K562 (cell line): ENCODE measurements around the gene ELMO3. TPM values are rescaled to one million over a fixed set of nuclear protein-coding genes. Genes with fewer than 3 reads are reported as not detected.

Experiments used
- ATAC-seq: fragments of 200-7000 bp; cut with Tn5 transposase; 3 replicates; pipeline ENCODE4 v1.9.1; 2020; ENCODE audit warnings: moderate library complexity
- BruUV-seq: library from RNA; stranded (reverse); fragments of 400-500 nt; replicated peaks from 2 replicates; lab custom pipeline; 2021; lab: Mats Ljungman, UMichigan
- CTCF ChIA-PET: fragments of 300-600 bp; formaldehyde crosslinking; extraction: SDS; loops from one replicate; lab custom pipeline; 2021; ENCODE audit warnings: low intra/inter-chr PET ratio; lab: Yijun Ruan, JAX
- POLR2A ChIA-PET: fragments of 300-600, 350-650 bp; sonication (Branson Sonifier 250); formaldehyde crosslinking; extraction: SDS; loops from one replicate; lab custom pipeline; 2021; ENCODE audit warnings: antibody characterized with exemption, inconsistent platforms; lab: Yijun Ruan, JAX
- DNase-seq, 4 experiments: peaks; one replicate each; pipeline versions ENCODE4 v3.0.0 to v3.0.0-alpha.2; 2011 to 2018; ENCODE audit warnings: low spot score in 3 of 4, mixed read lengths in 3 of 4; ENCODE audit errors: extremely low read depth in 1 of 4
- FAIRE-seq: peaks from 2 replicates; lab custom pipeline; 2011; peaks lifted over from hg19 to GRCh38; lab: Jason Lieb, UNC
- H2AFZ ChIP-seq: 2 replicates; pipeline ENCODE4 v1.6.0; 2011; ENCODE audit warnings: low read depth, low read length, control low read depth, inconsistent platforms
- H3K27ac ChIP-seq: fragments of 200-600 bp; 3 replicates; pipeline ENCODE4 v1.8.0; 2011; ENCODE audit warnings: low read depth, mild to moderate bottlenecking, control low read depth, inconsistent platforms, low read length, moderate library complexity, mixed read lengths; ENCODE audit errors: extremely low read depth
- H3K27me3 ChIP-seq, 2 experiments: fragments of 300-600 bp in 1 of 2; 2 replicates in 1 of 2; 3 replicates in 1 of 2; pipeline versions ENCODE4 v1.6.0 to v1.8.0; 2011; ENCODE audit warnings: inconsistent platforms in 2 of 2, low read length in 2 of 2, mild to moderate bottlenecking in 1 of 2, mixed read lengths in 1 of 2, moderate library complexity in 1 of 2; ENCODE audit not compliant: control insufficient read depth in 2 of 2, insufficient read depth in 2 of 2
- H3K36me3 ChIP-seq: fragments of 300-600 bp; 3 replicates; pipeline ENCODE4 v1.8.0; 2011; ENCODE audit warnings: mild to moderate bottlenecking, low read length, inconsistent platforms; ENCODE audit not compliant: control insufficient read depth, insufficient read depth
- H3K4me1 ChIP-seq, 2 experiments: fragments of 200-600 bp in 1 of 2; replicated peaks in 1 of 2; 2 replicates in 1 of 2; 3 replicates in 1 of 2; pipeline versions ENCODE4 v1.5.1 to v1.8.0; 2011; ENCODE audit warnings: inconsistent platforms in 2 of 2, low read length in 2 of 2, mild to moderate bottlenecking in 1 of 2, mixed read lengths in 1 of 2, moderate library complexity in 1 of 2; ENCODE audit not compliant: control insufficient read depth in 2 of 2, insufficient read depth in 2 of 2
- H3K4me2 ChIP-seq: 2 replicates; pipeline ENCODE4 v1.6.1; 2011; ENCODE audit warnings: low read length, control low read depth, inconsistent platforms, mixed read lengths; ENCODE audit not compliant: insufficient read depth
- H3K4me3 ChIP-seq: fragments of 200-600 bp; sonication (generic), shearing (Covaris generic); 2 replicates; pipeline ENCODE4 v1.5.1; 2016; ENCODE audit warnings: control low read depth, inconsistent platforms
- H3K79me2 ChIP-seq: fragments of 200-600 bp; 3 replicates; pipeline ENCODE4 v1.8.0; 2011; ENCODE audit warnings: low read length, inconsistent platforms; ENCODE audit not compliant: control insufficient read depth, insufficient read depth
- H3K9ac ChIP-seq, 2 experiments: 2 replicates each; pipeline versions ENCODE4 v1.6.0 to v1.6.1; 2011; ENCODE audit warnings: low read depth in 2 of 2, low read length in 2 of 2, control low read depth in 1 of 2, inconsistent platforms in 1 of 2, mild to moderate bottlenecking in 1 of 2, mixed read lengths in 1 of 2; ENCODE audit not compliant: insufficient read depth in 1 of 2
- H3K9me1 ChIP-seq: one replicate; pipeline ENCODE4 v1.6.0; 2011; ENCODE audit warnings: inconsistent platforms, mild to moderate bottlenecking, low read length, moderate library complexity; ENCODE audit not compliant: control insufficient read depth, insufficient read depth
- H3K9me3 ChIP-seq: replicated peaks from 2 replicates; pipeline ENCODE4 v1.5.1; 2011; ENCODE audit warnings: low read depth, low read length, inconsistent platforms; ENCODE audit not compliant: control insufficient read depth, insufficient read depth
- H4K20me1 ChIP-seq: replicated peaks from 2 replicates; pipeline ENCODE4 v1.6.1; 2011; ENCODE audit warnings: low read length, inconsistent platforms, mixed read lengths; ENCODE audit not compliant: control insufficient read depth, insufficient read depth
- DIDO1 ChIP-seq: fragments of 450-650 bp; IDR thresholded peaks from 2 replicates; pipeline ENCODE4 v1.6.1; 2016; ENCODE audit warnings: low read depth, missing biosample characterization, missing genetic modification characterization
- FOXJ2 ChIP-seq: fragments of 200-800 bp; sonication (Bioruptor generic); IDR thresholded peaks from 2 replicates; pipeline ENCODE4 v1.6.1; 2016; ENCODE audit warnings: missing genetic modification characterization, missing compliant biosample characterization
- FOXK2 ChIP-seq, 2 experiments: fragments of 450-650 bp; IDR thresholded peaks in 1 of 2; conservative IDR thresholded peaks in 1 of 2; 2 replicates each; pipeline ENCODE4 v1.6.1; 2016; ENCODE audit warnings: low read depth in 2 of 2, mild to moderate bottlenecking in 1 of 2
- MCM5 ChIP-seq: fragments of 450-650 bp; IDR thresholded peaks from 2 replicates; pipeline ENCODE4 v1.6.1; 2016; ENCODE audit warnings: low read depth
- MEF2D ChIP-seq: conservative IDR thresholded peaks from 2 replicates; pipeline ENCODE4 v1.6.1; 2016; ENCODE audit warnings: low read depth, missing genetic modification characterization, missing compliant biosample characterization
- NUFIP1 ChIP-seq: fragments of 450-650 bp; IDR thresholded peaks from 2 replicates; pipeline ENCODE4 v1.6.1; 2018; ENCODE audit not compliant: partially characterized antibody
- THAP7 ChIP-seq: fragments of 250-450 bp; sonication (Bioruptor Pico); IDR thresholded peaks from 2 replicates; pipeline ENCODE4 v1.5.0; 2021
- ZNF512 ChIP-seq: IDR thresholded peaks from 2 replicates; pipeline ENCODE4 v1.6.1; 2016; ENCODE audit warnings: missing genetic modification characterization, missing compliant biosample characterization
- ZNF830 ChIP-seq: fragments of 250-450 bp; sonication (Bioruptor Pico); IDR thresholded peaks from 2 replicates; pipeline ENCODE4 v1.5.0; 2021; ENCODE audit warnings: mild to moderate bottlenecking
- WGBS: fragments of 100-300 bp; shearing (Covaris generic); methylation state at CpG from one replicate; pipeline ENCODE4 v1.1.6; 2016; ENCODE audit warnings: low coverage, mixed read lengths; ENCODE audit not compliant: insufficient coverage; ENCODE audit errors: missing lambda C conversion rate; 5-methylcytosine and 5-hydroxymethylcytosine counted together
- in situ Hi-C: fragments of 300-500 bp; cut with MboI; formaldehyde crosslinking; loops from 4 replicates; pipeline ENCODE4 v1.15.0; 2018; ENCODE audit warnings: inconsistent platforms, mixed read lengths
- intact Hi-C: fragments of 100-400 bp; cut with micrococcal nuclease; formaldehyde crosslinking; loops from 2 replicates; pipeline ENCODE4 v1.14.2; 2022
- polyA plus RNA-seq, 8 experiments: library from polyadenylated mRNA; depleted of rRNA in 4 of 8; stranded (reverse) in 5 of 8; unstranded in 3 of 8; fragments of >200 nt; fragmentation: Nextera tagmentation in 2 of 8; fragmentation: Illumina TruSeq in 1 of 8; extraction: Ambion mirVana in 2 of 8; extraction: Trizol in 1 of 8; gene quantifications; 2 replicates each; pipeline versions ENCODE4 v1.2.1 to v1.2.3, GENCODE V29; 2011 to 2014; ENCODE audit warnings: inconsistent platforms in 1 of 8, missing spikeins in 1 of 8
- total RNA-seq, 7 experiments: library from RNA; depleted of rRNA in 6 of 7; stranded (reverse); fragments of >200 nt in 6 of 7; fragmentation: Illumina TruSeq in 2 of 7; extraction: Trizol in 2 of 7; gene quantifications; 2 replicates each; pipeline versions ENCODE4 v1.2.1 to v1.2.3, GENCODE V29; 2011 to 2021; ENCODE audit warnings: low replicate concordance in 1 of 7
- TF ChIP-seq, protein P1 (sequence below), 2 experiments: fragments of 450-650 bp; IDR thresholded peaks; 2 replicates each; pipeline ENCODE4 v1.6.1; 2016
- TF ChIP-seq, protein P2 (sequence below): fragments of 250-450 bp; sonication (Bioruptor Pico); IDR thresholded peaks from 2 replicates; pipeline ENCODE4 v1.8.0; 2022; ENCODE audit warnings: moderate library complexity, mild to moderate bottlenecking, inconsistent platforms
- TF ChIP-seq, protein P3 (sequence below): fragments of 450-650 bp; IDR thresholded peaks from 2 replicates; pipeline ENCODE4 v1.6.1; 2016; ENCODE audit warnings: mild to moderate bottlenecking

Gene ELMO3
- total and polyA plus RNA-seq, 9 of the 15 experiments (the other 6 are each of a cell fraction or from before 2014, with no cell fraction given) = 0.04 to 5.1 (median 1.5) TPM

DNA sequence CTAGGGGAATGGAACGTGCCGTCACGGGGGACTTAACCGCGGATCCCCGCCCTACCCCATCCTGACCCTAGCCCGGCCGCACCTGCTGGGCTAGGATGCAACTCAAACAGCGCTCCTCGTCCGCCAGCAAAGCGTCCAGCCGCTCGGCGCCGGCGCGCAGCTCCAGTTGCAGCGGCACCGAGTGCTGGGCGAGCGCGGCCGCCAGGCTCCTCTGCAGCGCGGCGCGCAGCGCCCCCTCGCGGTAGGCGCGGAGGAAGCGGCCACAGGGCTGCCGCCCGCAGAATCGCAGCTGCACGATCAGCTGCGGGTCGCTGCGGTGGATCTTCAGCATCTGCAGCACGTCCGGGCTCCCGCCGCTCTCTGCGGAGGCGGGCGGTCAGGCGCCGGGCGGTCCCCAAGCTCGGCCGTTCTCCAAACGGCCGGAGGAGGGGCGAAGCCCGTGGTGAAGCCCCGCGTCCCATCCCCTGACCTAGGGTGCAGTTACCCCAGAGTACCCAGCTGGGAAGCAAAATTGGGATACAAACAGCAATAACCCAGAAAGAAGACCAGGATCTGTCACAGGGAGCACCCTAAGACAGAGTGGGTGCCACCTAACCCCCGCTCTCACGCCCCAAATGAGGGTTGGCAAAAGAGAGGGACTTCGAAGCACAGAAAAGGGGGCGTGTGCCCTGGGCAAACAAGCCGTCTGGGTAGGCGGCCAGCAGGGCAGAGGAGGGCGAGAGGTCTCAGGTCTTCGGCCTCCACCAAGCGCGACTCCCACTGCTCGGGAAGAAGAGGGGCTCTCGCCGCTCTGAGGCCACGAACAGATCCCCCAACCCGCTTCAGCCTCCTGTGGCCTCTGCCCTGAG is 43.4 kb upstream of the ELMO3 start:
- ChIA-PET POLR2A (interaction anchor here (0.6 to 1.3 kb wide), 7 partner anchors 21 to 372 kb away, joined by 3 to 4 read pairs (median 3); no protein-coding TSS in a partner anchor), CTCF (interaction anchor here (0.6 to 3.2 kb wide), 10 partner anchors 16 to 219 kb away, joined by 3 to 29 read pairs (median 3); no protein-coding TSS in a partner anchor)
- H3K4me3 ChIP-seq = no peak overlapping the region
- intact Hi-C loops = loop anchor here (1.0 to 5.0 kb wide), 2 partner anchors 137 to 178 kb away; no protein-coding TSS in a partner anchor
- peak overlapping the region; percentile 65; the same call in 1 of the 2 replicates for H3K4me2 ChIP-seq
- no peak overlapping the region for H3K27ac ChIP-seq
- no peak overlapping the region for H2AFZ ChIP-seq
- H3K27me3 ChIP-seq = no peaks in the 10 kb centered on the region
- FAIRE-seq = peak; percentile 74
- H3K4me1 ChIP-seq = peaks cover 16 to 53% of the 10 kb centered on the region in 2 experiments
- peaks cover 16% of the 10 kb centered on the region for H4K20me1 ChIP-seq
- peaks cover 17% of the 10 kb centered on the region for H3K79me2 ChIP-seq
- DNase-seq = peak; percentile 81 to 87 (median 84)
- ATAC-seq = peak; percentile 83
- peak overlapping the region in 1 of 2 experiments; percentile 78; a peak in 2 of 4 replicates for H3K9ac ChIP-seq
- no peaks in the 10 kb centered on the region; the same call in 2 of the 3 replicates for H3K36me3 ChIP-seq
- 11% methylated on average over 49 of the region's 74 CpGs for WGBS
- in situ Hi-C loops = loop anchor here (5.0 to 25.0 kb wide), 2 partner anchors 138 to 193 kb away; partner anchors contain the start of gene CES3
- BruUV-seq = no TSS peak
- H3K9me1 ChIP-seq = no peaks in the 10 kb centered on the region
- H3K9me3 ChIP-seq = no peaks in the 10 kb centered on the region
- no peak for TF ChIP-seq FOXK2 (conservative IDR thresholded peaks at IDR 0.05 in 1 of 2, IDR thresholded peaks at IDR 0.05 in 1 of 2; ENCODE audit: low read depth in 2 of 2)
- no peak for TF ChIP-seq THAP7 (CRISPR knock-in tag)
- TF ChIP-seq, protein P1, sequence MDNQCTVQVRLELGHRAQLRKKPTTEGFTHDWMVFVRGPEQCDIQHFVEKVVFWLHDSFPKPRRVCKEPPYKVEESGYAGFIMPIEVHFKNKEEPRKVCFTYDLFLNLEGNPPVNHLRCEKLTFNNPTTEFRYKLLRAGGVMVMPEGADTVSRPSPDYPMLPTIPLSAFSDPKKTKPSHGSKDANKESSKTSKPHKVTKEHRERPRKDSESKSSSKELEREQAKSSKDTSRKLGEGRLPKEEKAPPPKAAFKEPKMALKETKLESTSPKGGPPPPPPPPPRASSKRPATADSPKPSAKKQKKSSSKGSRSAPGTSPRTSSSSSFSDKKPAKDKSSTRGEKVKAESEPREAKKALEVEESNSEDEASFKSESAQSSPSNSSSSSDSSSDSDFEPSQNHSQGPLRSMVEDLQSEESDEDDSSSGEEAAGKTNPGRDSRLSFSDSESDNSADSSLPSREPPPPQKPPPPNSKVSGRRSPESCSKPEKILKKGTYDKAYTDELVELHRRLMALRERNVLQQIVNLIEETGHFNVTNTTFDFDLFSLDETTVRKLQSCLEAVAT (IDR thresholded peaks at IDR 0.05) = no peak
- TF ChIP-seq, protein P2, sequence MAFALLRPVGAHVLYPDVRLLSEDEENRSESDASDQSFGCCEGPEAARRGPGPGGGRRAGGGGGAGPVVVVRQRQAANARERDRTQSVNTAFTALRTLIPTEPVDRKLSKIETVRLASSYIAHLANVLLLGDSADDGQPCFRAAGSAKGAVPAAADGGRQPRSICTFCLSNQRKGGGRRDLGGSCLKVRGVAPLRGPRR (CRISPR knock-in tag) = no peak
- no peak for TF ChIP-seq ZNF830 (CRISPR knock-in tag)
- no peak for TF ChIP-seq MCM5
- TF ChIP-seq MEF2D (tag) = no peak
- no peak for TF ChIP-seq ZNF512 (tag)
- TF ChIP-seq DIDO1 (tag) = no peak
- no peak for TF ChIP-seq FOXJ2
- no peak for TF ChIP-seq NUFIP1
- TF ChIP-seq, protein P3, sequence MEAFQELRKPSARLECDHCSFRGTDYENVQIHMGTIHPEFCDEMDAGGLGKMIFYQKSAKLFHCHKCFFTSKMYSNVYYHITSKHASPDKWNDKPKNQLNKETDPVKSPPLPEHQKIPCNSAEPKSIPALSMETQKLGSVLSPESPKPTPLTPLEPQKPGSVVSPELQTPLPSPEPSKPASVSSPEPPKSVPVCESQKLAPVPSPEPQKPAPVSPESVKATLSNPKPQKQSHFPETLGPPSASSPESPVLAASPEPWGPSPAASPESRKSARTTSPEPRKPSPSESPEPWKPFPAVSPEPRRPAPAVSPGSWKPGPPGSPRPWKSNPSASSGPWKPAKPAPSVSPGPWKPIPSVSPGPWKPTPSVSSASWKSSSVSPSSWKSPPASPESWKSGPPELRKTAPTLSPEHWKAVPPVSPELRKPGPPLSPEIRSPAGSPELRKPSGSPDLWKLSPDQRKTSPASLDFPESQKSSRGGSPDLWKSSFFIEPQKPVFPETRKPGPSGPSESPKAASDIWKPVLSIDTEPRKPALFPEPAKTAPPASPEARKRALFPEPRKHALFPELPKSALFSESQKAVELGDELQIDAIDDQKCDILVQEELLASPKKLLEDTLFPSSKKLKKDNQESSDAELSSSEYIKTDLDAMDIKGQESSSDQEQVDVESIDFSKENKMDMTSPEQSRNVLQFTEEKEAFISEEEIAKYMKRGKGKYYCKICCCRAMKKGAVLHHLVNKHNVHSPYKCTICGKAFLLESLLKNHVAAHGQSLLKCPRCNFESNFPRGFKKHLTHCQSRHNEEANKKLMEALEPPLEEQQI = no peak
